ENCODE measurements around the gene HDHD3. TPM values are rescaled to one million over a fixed set of nuclear protein-coding genes. Genes with fewer than 3 reads are reported as not detected.
"Not testable (repeated sequence)": the region's sequence is repeated elsewhere in the genome, so short reads cannot be mapped to it uniquely, and the experiment has no call there.

HDHD3 gene
- total RNA-seq, 6 experiments from 2014 or later, result 3.3 to 4.8 (median 3.8) TPM

GRCh38 chr9:113416149-113416721 lies 39.4 kb upstream of the HDHD3 start:
- TF ChIP-seq CTCF (IDR thresholded peaks at IDR 0.05), result no peak
- Mint-ChIP-seq H3K27ac (no peak overlapping the region), H3K4me3 (no peak overlapping the region), H3K9me3 (no peaks in the 10 kb centered on the region), H3K36me3 (ENCODE audit: low read depth) (no peaks in the 10 kb centered on the region), H3K4me1 (ENCODE audit: low read depth) (no peaks in the 10 kb centered on the region), H3K27me3 (ENCODE audit: insufficient read depth) (no peaks in the 10 kb centered on the region)
- no peak for DNase-seq

GRCh38 chr9:113410207-113410864 lies 33.5 kb upstream of the HDHD3 start, which contains the start of the genes C9orf43 and POLE3:
Gene C9orf43, plus strand, starts transcription at chr9:113410747. Its CDS starts 2,747 bp downstream, at chr9:113413494.
Gene POLE3, minus strand, starts transcription at chr9:113410675. Its CDS starts 382 bp downstream, at chr9:113410293.
- H3K4me3 Mint-ChIP-seq, result peak within 1 kb of the TSS; percentile 95
- peaks cover 32% of the 10 kb centered on the region for H3K4me1 Mint-ChIP-seq (ENCODE audit: low read depth)
- H3K9me3 Mint-ChIP-seq, result no peaks in the 10 kb centered on the region
- no peak for TF ChIP-seq CTCF (IDR thresholded peaks at IDR 0.05)
- H3K36me3 Mint-ChIP-seq (ENCODE audit: low read depth), result peaks cover 24% of the 10 kb centered on the region
- H3K27me3 Mint-ChIP-seq (ENCODE audit: insufficient read depth), result peaks cover 1% of the 10 kb centered on the region; the same call in 1 of the 2 replicates
- DNase-seq, result peak; percentile 94
- peak within 1 kb of the TSS; percentile 99 for H3K27ac Mint-ChIP-seq

GRCh38 chr9:113409883-113410206 lies 33.1 kb upstream of the HDHD3 start:
- peaks cover 24% of the 10 kb centered on the region for H3K36me3 Mint-ChIP-seq (ENCODE audit: low read depth)
- H3K27me3 Mint-ChIP-seq (ENCODE audit: insufficient read depth), result peaks cover 1% of the 10 kb centered on the region; the same call in 1 of the 2 replicates
- no peak for TF ChIP-seq CTCF (IDR thresholded peaks at IDR 0.05)
- H3K4me3 Mint-ChIP-seq, result peak overlapping the region; percentile 95
- H3K27ac Mint-ChIP-seq, result peak overlapping the region; percentile 99
- no peak for DNase-seq
- no peaks in the 10 kb centered on the region for H3K9me3 Mint-ChIP-seq
- peaks cover 32% of the 10 kb centered on the region for H3K4me1 Mint-ChIP-seq (ENCODE audit: low read depth)

GRCh38 chr9:113409481-113409880 lies 32.7 kb upstream of the HDHD3 start:
- H3K36me3 Mint-ChIP-seq (ENCODE audit: low read depth), result peaks cover 24% of the 10 kb centered on the region
- H3K27ac Mint-ChIP-seq, result peak overlapping the region; percentile 99
- no peak for TF ChIP-seq CTCF (IDR thresholded peaks at IDR 0.05)
- peak overlapping the region; percentile 95 for H3K4me3 Mint-ChIP-seq
- DNase-seq, result no peak
- peaks cover 32% of the 10 kb centered on the region for H3K4me1 Mint-ChIP-seq (ENCODE audit: low read depth)
- no peaks in the 10 kb centered on the region for H3K9me3 Mint-ChIP-seq
- peaks cover 1% of the 10 kb centered on the region; the same call in 1 of the 2 replicates for H3K27me3 Mint-ChIP-seq (ENCODE audit: insufficient read depth)

DNA sequence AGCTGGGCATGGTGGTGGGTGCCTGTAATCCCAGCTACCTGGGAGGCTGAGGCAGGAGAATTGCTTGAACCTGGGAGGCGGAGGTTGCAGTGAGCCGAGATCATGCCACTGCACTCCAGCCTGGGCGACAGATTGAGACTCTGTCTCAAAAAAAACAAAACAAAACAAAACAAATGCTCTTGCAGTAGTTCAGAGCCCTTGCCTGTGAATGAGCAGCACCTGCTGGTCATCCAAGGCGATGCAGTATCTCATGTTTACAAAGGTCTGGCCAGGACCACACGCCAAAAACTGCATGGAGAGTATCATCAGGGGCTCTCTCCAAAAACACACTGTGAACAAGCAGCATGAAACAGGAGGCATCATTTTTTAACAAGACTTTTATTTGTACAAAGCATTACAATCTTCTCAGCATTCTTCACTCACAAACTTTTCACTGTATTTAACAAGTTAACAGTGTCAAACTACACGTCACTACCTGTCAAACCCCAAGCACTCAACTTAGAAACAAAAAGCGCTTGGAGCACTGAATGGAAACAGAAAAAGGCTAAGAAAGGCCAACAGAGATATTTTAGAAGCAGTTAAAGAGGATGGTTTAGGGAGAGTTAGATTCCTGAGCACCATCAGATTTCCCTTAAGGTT lies 30.2 kb upstream of the HDHD3 start:
- DNase-seq, result peak; percentile 74
- not testable (repeated sequence) for H3K27me3 Mint-ChIP-seq (ENCODE audit: insufficient read depth); H3K4me3 Mint-ChIP-seq; H3K9me3 Mint-ChIP-seq
- Mint-ChIP-seq H3K4me1 (ENCODE audit: low read depth) (peaks cover 32% of the 10 kb centered on the region), H3K36me3 (ENCODE audit: low read depth) (peaks cover 24% of the 10 kb centered on the region), H3K27ac (peak overlapping the region; percentile 47; the same call in 1 of the 2 replicates)
- TF ChIP-seq CTCF (IDR thresholded peaks at IDR 0.05), result peak; percentile 88

DNA sequence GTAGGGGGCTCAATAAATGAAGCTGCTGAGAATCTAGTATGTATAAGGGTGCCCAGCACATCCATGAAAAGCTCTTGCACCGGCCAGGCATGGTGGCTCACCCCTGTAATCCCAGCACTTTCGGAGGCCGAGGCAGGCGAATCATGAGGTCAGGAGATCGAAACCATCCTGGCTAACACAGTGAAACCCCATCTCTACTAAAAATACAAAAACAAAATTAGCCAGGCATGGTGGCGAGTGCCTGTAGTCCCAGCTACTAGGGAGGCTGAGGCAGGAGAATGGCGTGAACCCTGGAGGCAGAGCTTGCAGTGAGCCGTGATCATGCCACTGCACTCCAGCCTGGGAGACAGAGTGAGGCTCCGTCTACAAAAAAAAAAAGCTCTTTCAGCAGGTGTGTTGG lies 29.6 kb upstream of the HDHD3 start:
- not testable (repeated sequence) for H3K27me3 Mint-ChIP-seq (ENCODE audit: insufficient read depth); H3K9me3 Mint-ChIP-seq; H3K27ac Mint-ChIP-seq; DNase-seq; H3K4me3 Mint-ChIP-seq
- Mint-ChIP-seq H3K4me1 (ENCODE audit: low read depth) (peaks cover 38% of the 10 kb centered on the region), H3K36me3 (ENCODE audit: low read depth) (peaks cover 24% of the 10 kb centered on the region)
